ENCODE measurements around the gene DLG1. TPM values are rescaled to one million over a fixed set of nuclear protein-coding genes. Genes with fewer than 3 reads are reported as not detected.

The DLG1 gene
- total RNA-seq, 1 donor, result 49.6 TPM

DNA sequence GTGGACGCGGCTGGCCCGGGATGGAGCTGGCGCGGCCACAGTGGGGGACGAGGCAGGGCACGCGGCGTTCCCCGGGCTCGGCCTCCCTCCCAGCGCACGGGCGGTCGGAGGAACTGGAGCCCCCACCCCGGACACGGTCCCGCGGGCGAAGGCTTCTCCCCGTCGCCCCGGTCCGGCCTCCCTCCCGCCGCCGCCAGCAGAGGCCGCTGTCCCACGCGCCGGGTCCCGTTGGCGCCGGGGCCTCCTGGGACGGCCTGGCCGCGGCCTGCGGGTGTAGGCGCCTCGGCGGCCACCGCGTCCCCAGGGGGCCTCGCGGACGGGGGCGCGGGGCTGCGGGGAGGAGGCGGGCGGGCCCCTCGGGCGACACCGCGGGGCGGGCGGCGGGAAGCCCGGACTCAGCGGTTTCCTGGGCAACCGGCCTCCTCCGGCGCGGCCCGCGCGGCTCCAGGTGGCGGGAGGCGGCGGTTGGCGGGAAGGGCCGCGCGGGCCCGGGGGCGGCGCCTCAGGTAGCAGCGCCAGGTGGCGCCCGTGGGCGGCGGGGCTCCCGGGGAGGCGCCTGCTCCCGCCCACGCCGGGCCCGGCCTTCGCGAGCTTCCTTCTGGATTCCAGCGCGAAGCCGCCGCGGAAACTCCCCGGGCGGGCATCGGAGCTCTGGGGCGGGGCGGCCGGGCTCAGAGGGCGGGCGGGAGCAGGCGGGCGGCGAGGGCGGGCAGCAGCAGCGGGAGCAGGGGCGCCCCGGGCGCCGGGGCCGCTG lies 295.5 kb downstream of the DLG1 start:
- DNase-seq (ENCODE audit: low read depth), result peak; percentile 43
- peak; percentile 62 for TF ChIP-seq CTCF (IDR thresholded peaks at IDR 0.05; ENCODE audit: insufficient read depth, low read length)
- peak overlapping the region; percentile 67 for H3K4me3 ChIP-seq (ENCODE audit: low read depth, low read length)

DNA sequence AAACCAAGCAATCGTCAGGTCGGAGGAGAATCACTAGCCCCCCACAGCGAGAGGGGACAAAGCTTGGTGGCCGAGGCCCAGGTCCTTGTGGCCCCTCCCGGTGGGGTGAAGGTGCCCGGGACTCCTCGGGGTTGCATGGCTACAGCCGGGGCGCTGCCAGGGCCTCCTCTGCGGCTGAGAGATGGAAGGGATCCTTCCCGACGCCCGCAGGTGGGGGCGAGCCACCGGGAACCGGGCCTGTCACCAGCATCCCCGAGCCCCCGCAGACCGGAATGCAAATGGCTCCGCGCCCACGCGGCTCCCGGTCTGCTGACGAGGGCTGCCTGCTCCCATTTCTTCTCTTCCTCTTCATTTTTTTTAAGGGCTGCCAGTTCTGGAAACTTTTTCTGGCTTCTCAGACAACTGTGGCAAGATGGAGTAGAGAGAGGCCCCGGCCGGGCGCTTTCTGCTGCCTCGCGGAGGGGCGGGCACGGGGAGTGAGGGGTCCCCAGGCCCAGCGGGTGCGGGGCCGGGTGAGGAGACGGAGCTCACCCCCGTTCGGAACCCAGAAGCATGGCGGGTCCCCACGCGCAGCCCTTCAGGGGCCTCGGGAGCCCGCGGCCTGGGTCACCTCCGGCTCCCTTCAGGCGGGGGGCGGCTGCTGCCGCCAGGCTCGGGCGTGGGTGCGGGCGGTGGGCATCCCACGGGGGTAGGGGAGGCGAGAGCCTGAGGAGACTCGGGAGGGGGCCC lies 296.3 kb downstream of the DLG1 start:
- peak overlapping the region; percentile 67 for H3K4me3 ChIP-seq (ENCODE audit: low read depth, low read length)
- DNase-seq (ENCODE audit: low read depth), result no peak
- TF ChIP-seq CTCF (IDR thresholded peaks at IDR 0.05; ENCODE audit: insufficient read depth, low read length), result no peak

DNA sequence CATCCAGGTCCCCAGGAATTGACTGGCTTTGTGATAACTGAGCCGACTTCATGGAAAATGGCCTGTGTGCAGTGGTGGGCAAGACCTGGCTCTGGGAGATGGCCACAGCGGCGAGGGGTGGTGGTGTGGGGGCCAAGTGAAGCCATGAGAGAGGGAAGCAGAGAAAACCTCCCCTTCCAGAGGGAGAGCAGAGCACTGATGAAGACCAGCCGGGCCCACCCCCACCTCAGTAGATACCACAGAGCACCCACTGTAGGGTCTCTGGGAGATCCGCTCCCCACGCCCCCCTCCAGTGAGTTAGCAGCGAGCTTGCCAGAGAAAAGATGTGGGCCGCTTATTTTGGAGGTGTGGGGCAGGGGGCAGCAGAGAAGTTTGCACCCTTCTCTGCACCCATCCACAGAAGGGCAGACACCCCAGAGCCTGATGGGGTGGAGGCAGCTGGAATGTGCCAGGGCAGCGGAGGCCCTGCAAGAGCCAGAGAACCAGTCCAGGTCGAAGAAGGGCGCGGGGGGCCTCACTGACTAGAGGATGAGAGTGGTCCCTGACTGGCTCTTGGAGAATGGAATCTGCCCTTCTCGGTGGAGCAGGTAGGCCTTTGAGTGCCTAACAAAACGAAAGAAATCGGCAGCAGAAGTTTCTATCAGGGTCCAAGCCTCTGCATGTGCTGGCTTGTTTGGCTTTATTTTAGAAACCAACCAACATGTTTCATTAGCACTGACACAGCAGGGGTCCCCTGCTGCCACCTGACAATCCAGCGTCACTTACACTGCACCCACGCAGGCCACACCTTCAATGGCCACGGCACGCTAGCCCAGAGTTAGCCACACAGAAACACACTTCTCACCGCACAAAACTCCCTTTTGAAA lies 297.1 kb downstream of the DLG1 start:
- no peak for DNase-seq (ENCODE audit: low read depth)
- TF ChIP-seq CTCF (IDR thresholded peaks at IDR 0.05; ENCODE audit: insufficient read depth, low read length), result no peak
- H3K4me3 ChIP-seq (ENCODE audit: low read depth, low read length), result no peak overlapping the region

DNA sequence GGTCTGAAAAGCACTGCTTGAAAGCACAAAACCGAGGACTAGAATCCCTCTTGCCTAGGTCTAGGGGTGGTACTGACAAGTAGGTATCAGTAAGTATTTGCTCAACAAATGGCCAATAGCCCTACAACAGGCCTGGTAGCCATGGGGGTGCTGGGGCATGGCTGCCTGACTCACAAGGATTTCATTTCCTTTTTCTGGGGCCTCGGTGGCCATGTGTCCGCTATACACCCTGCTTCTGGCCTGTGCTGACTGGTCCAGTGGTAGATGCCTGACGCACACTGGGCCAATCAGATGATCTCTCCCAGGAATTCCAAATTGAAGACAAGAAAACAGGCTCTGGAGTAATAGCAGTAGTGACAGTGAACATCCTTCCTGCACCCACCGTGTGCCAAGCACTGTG lies 298.2 kb downstream of the DLG1 start:
- DNase-seq (ENCODE audit: low read depth), result peak; percentile 9
- TF ChIP-seq CTCF (IDR thresholded peaks at IDR 0.05; ENCODE audit: insufficient read depth, low read length), result no peak
- no peak overlapping the region for H3K4me3 ChIP-seq (ENCODE audit: low read depth, low read length)

GRCh38 chr3:196998966-196999760 lies 299.2 kb downstream of the DLG1 start:
- DNase-seq (ENCODE audit: low read depth), result no peak
- H3K4me3 ChIP-seq (ENCODE audit: low read depth, low read length), result no peak overlapping the region
- TF ChIP-seq CTCF (IDR thresholded peaks at IDR 0.05; ENCODE audit: insufficient read depth, low read length), result no peak

DNA sequence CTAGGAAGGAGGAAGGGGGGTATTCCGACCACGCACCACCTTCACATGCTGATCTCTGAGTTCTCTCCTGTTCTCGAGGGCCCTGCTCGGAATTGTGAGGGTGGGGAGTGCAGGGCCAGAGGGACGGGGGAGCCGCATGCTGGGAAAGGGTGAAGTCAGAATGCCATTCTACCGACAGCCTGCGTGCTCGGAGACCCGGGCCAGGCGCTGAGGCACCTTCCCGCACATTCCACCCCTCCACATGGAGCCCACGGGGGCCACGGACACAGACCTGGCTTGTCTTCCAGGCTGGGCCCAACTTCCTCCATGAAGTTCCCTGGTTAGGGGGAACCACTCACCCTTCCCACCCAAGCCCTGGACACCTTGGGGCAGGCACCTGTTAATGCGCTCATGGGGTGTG lies 301.1 kb downstream of the DLG1 start:
- DNase-seq (ENCODE audit: low read depth), result no peak
- H3K4me3 ChIP-seq (ENCODE audit: low read depth, low read length), result no peak overlapping the region
- TF ChIP-seq CTCF (IDR thresholded peaks at IDR 0.05; ENCODE audit: insufficient read depth, low read length), result no peak
